GM12878 (cell line): ENCODE results near the gene LRP8.

Experiments used
- BCL11A ChIP-seq: IDR thresholded peaks from 2 replicates; pipeline ENCODE4 v1.6.1; 2011; ENCODE audit warnings: low read depth, low read length
- BRCA1 ChIP-seq: IDR thresholded peaks from 2 replicates; pipeline ENCODE4 v1.6.1; 2011; ENCODE audit warnings: low read depth, low read length, improper control_type of control experiment
- CTCF ChIP-seq, 3 experiments: IDR thresholded peaks in 2 of 3; conservative IDR thresholded peaks in 1 of 3; 2 replicates each; pipeline ENCODE4 v1.5.1; 2011; ENCODE audit warnings: low read depth in 3 of 3, low read length in 3 of 3, mild to moderate bottlenecking in 3 of 3, control low read depth in 2 of 3, moderate library complexity in 2 of 3, inconsistent platforms in 1 of 3, mixed read lengths in 1 of 3; ENCODE audit not compliant: control insufficient read depth in 2 of 3, insufficient read depth in 1 of 3; ENCODE audit errors: extremely low read depth in 1 of 3
- EED ChIP-seq: sonication (generic); IDR thresholded peaks from 2 replicates; pipeline ENCODE4 v1.6.1; 2016; ENCODE audit warnings: antibody characterized with exemption, low read depth
- EP300 ChIP-seq, 2 experiments: fragments of 150-350 bp in 1 of 2; IDR thresholded peaks; 2 replicates each; pipeline ENCODE4 v1.6.1; 2011 to 2012; ENCODE audit warnings: low read depth in 2 of 2, low read length in 2 of 2, borderline replicate concordance in 1 of 2, improper control_type of control experiment in 1 of 2, inconsistent platforms in 1 of 2; ENCODE audit not compliant: control insufficient read depth in 1 of 2
- EZH2 ChIP-seq: IDR thresholded peaks from 2 replicates; pipeline ENCODE4 v1.6.1; 2012; ENCODE audit warnings: low read depth, mild to moderate bottlenecking, control low read depth, inconsistent platforms, low read length, borderline replicate concordance; ENCODE audit not compliant: control insufficient read depth
- GABPA ChIP-seq: IDR thresholded peaks from 2 replicates; pipeline ENCODE4 v1.6.1; 2014; ENCODE audit warnings: antibody characterized with exemption, low read depth, mild to moderate bottlenecking, inconsistent platforms
- JUND ChIP-seq: IDR thresholded peaks from 2 replicates; pipeline ENCODE4 v1.6.1; 2012; ENCODE audit warnings: low read depth, mild to moderate bottlenecking, low read length, improper control_type of control experiment, moderate library complexity
- MYC ChIP-seq: IDR thresholded peaks from 2 replicates; pipeline ENCODE4 v1.6.1; 2011; ENCODE audit warnings: mild to moderate bottlenecking, low read length, moderate library complexity, inconsistent platforms; ENCODE audit not compliant: insufficient read depth, insufficient replicate concordance, insufficient read length, severe bottlenecking
- NBN ChIP-seq: fragments of 450-650 bp; IDR thresholded peaks from 2 replicates; pipeline ENCODE4 v1.6.1; 2016
- RBBP5 ChIP-seq: fragments of 200-600 bp; sonication (generic); conservative IDR thresholded peaks from 2 replicates; pipeline ENCODE4 v1.6.1; 2016
- USF1 ChIP-seq: IDR thresholded peaks from 2 replicates; pipeline ENCODE4 v1.6.1; 2011; ENCODE audit warnings: borderline replicate concordance, low read depth, mild to moderate bottlenecking, moderate library complexity, mixed read lengths, low read length; ENCODE audit not compliant: insufficient read depth; ENCODE audit errors: extremely low read length

GRCh38 chr1:53328009-53328461 is at the start of gene LRP8:
- TF ChIP-seq BCL11A (no peak), CTCF (IDR thresholded peaks at IDR 0.05 in 2 of 3, conservative IDR thresholded peaks at IDR 0.05 in 1 of 3; ENCODE audit: control insufficient read depth in 2 of 3, extremely low read depth in 1 of 3, insufficient read depth in 1 of 3, low read depth in 3 of 3, low read length in 3 of 3) (no peak), EED (no peak), RBBP5 (no peak), BRCA1 (no peak), EP300 (IDR thresholded peaks at IDR 0.05; ENCODE audit: borderline replicate concordance in 1 of 2, control insufficient read depth in 1 of 2, low read depth in 2 of 2, low read length in 2 of 2) (no peak), JUND (no peak), EZH2 (no peak), NBN (peak; percentile 51), GABPA (no peak), MYC (no peak), USF1 (no peak)
